Measurements from ENCODE around the gene APLF. TPM values are rescaled to one million over a fixed set of nuclear protein-coding genes. Genes with fewer than 3 reads are reported as not detected.

APLF gene
- total and polyA plus RNA-seq, 10 of the 15 experiments (the other 5 are each of a cell fraction or from before 2014, with no cell fraction given): 0.66 to 2.8 (median 1.8) TPM

DNA sequence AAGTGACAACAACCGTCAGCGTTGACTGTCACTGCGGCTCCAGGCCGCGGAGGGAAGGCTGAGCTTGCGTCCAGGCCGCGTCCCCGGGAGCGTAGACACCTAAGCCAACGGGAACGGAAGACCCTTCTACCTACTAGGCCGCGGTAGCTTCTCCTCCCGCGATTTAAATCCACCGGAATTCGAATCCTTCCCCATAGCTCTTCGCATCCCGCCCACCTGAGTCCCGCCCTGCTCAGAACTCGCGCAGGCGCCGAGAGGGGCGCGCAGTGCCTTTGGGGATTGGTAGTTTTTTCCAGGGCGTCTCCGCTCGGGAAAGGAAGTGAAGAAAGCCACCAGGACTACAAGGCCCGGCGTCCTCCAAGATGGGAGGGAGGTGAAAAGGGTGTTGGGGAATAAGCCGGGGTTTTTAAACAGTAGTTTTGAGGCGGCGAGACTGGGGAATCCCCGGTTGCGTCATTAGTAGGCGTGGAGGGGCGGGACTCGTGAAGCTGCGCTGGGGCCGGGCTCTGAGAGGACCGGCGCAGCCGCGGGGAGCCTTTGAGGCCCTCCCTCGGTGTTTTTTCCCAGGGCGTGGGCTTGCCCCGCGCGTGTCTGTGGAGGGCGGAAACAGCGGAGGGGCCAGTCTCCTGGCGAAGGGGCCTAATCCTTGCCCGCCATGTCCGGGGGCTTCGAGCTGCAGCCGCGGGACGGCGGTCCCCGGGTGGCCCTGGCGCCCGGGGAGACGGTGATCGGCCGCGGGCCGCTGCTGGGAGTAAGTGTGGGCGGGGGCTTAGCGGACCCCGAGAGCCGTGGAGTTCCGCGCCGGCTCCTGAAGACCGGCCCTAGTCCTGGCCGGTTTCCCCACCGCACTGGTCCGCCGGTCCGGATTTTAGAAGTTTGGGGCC lies at the start of gene APLF, which contains the start of gene FBXO48 (continued):
- TF ChIP-seq, protein P1, sequence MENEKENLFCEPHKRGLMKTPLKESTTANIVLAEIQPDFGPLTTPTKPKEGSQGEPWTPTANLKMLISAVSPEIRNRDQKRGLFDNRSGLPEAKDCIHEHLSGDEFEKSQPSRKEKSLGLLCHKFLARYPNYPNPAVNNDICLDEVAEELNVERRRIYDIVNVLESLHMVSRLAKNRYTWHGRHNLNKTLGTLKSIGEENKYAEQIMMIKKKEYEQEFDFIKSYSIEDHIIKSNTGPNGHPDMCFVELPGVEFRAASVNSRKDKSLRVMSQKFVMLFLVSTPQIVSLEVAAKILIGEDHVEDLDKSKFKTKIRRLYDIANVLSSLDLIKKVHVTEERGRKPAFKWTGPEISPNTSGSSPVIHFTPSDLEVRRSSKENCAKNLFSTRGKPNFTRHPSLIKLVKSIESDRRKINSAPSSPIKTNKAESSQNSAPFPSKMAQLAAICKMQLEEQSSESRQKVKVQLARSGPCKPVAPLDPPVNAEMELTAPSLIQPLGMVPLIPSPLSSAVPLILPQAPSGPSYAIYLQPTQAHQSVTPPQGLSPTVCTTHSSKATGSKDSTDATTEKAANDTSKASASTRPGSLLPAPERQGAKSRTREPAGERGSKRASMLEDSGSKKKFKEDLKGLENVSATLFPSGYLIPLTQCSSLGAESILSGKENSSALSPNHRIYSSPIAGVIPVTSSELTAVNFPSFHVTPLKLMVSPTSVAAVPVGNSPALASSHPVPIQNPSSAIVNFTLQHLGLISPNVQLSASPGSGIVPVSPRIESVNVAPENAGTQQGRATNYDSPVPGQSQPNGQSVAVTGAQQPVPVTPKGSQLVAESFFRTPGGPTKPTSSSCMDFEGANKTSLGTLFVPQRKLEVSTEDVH (IDR thresholded peaks at IDR 0.05; ENCODE audit: low read depth, partially characterized antibody): no peak
- TF ChIP-seq FOS (IDR thresholded peaks at IDR 0.05; ENCODE audit: borderline replicate concordance, extremely low read depth, insufficient read length): no peak
- 0 out of 2 replicates have a peak, but pooled peaks have one; percentile 54 for TF ChIP-seq POLR2AphosphoS5 (IDR thresholded peaks at IDR 0.05; ENCODE audit: low read length)
- no peak for TF ChIP-seq ZNF274 (IDR thresholded peaks at IDR 0.05; ENCODE audit: insufficient read depth, insufficient read length)
- TF ChIP-seq SUPT20H (IDR thresholded peaks at IDR 0.05; ENCODE audit: borderline replicate concordance, control insufficient read depth, low read depth, low read length): no peak
- no peak for TF ChIP-seq WRNIP1 (IDR thresholded peaks at IDR 0.05; ENCODE audit: borderline replicate concordance, low read depth, low read length)
- TF ChIP-seq, protein P2, sequence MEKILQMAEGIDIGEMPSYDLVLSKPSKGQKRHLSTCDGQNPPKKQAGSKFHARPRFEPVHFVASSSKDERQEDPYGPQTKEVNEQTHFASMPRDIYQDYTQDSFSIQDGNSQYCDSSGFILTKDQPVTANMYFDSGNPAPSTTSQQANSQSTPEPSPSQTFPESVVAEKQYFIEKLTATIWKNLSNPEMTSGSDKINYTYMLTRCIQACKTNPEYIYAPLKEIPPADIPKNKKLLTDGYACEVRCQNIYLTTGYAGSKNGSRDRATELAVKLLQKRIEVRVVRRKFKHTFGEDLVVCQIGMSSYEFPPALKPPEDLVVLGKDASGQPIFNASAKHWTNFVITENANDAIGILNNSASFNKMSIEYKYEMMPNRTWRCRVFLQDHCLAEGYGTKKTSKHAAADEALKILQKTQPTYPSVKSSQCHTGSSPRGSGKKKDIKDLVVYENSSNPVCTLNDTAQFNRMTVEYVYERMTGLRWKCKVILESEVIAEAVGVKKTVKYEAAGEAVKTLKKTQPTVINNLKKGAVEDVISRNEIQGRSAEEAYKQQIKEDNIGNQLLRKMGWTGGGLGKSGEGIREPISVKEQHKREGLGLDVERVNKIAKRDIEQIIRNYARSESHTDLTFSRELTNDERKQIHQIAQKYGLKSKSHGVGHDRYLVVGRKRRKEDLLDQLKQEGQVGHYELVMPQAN (conservative IDR thresholded peaks at IDR 0.05): peak; percentile 89
- TF ChIP-seq EGR1 (IDR thresholded peaks at IDR 0.05; ENCODE audit: borderline replicate concordance in 1 of 2, low read depth in 2 of 2, low read length in 2 of 2): peak in 1 of 2 experiments; percentile 51; a peak in 1 of 3 replicates
- TF ChIP-seq CBFB (IDR thresholded peaks at IDR 0.05; ENCODE audit: low read depth): no peak
- TF ChIP-seq RELA (IDR thresholded peaks at IDR 0.05; ENCODE audit: borderline replicate concordance, partially characterized antibody): no peak
- peak; percentile 81 for TF ChIP-seq CREM (IDR thresholded peaks at IDR 0.05; ENCODE audit: low read depth)
- no peak for TF ChIP-seq ZNF207 (IDR thresholded peaks at IDR 0.05; ENCODE audit: borderline replicate concordance)
- no peak for TF ChIP-seq CBX5 (IDR thresholded peaks at IDR 0.05; ENCODE audit: low read depth)
- TF ChIP-seq PAX5 (IDR thresholded peaks at IDR 0.05; ENCODE audit: borderline replicate concordance, low read depth, low read length): no peak
- no peak for TF ChIP-seq MYC (IDR thresholded peaks at IDR 0.05; ENCODE audit: insufficient read depth, insufficient read length, insufficient replicate concordance, low read length, severe bottlenecking)
- TF ChIP-seq TCF7 (IDR thresholded peaks at IDR 0.05; ENCODE audit: borderline replicate concordance): no peak
- TF ChIP-seq, protein P3, sequence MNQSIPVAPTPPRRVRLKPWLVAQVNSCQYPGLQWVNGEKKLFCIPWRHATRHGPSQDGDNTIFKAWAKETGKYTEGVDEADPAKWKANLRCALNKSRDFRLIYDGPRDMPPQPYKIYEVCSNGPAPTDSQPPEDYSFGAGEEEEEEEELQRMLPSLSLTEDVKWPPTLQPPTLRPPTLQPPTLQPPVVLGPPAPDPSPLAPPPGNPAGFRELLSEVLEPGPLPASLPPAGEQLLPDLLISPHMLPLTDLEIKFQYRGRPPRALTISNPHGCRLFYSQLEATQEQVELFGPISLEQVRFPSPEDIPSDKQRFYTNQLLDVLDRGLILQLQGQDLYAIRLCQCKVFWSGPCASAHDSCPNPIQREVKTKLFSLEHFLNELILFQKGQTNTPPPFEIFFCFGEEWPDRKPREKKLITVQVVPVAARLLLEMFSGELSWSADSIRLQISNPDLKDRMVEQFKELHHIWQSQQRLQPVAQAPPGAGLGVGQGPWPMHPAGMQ (IDR thresholded peaks at IDR 0.05; ENCODE audit: borderline replicate concordance): no peak
- no peak for TF ChIP-seq SMAD1 (IDR thresholded peaks at IDR 0.05; ENCODE audit: low read depth, partially characterized antibody)
- TF ChIP-seq BHLHE40 (IDR thresholded peaks at IDR 0.05; ENCODE audit: borderline replicate concordance in 1 of 2, low read depth in 2 of 2, low read length in 1 of 2): peak in 1 of 2 experiments; percentile 56; a peak in 1 of 4 replicates
- TF ChIP-seq POLR2A (IDR thresholded peaks at IDR 0.05; ENCODE audit: low read depth, low read length): peak; percentile 77
- peak; percentile 98 for TF ChIP-seq HCFC1 (IDR thresholded peaks at IDR 0.05; ENCODE audit: low read length)
- no peak for TF ChIP-seq POU2F2 (IDR thresholded peaks at IDR 0.05; ENCODE audit: borderline replicate concordance, low read depth, low read length)
- peak; percentile 78; the same call in 1 of the 2 replicates for TF ChIP-seq ZSCAN29 (IDR thresholded peaks at IDR 0.05)

All from GM12878 (cell line).